CD4-positive, alpha-beta T cell (primary cell): Measurements from ENCODE around the gene TTLL8. TPM values are rescaled to one million over a fixed set of nuclear protein-coding genes. Genes with fewer than 3 reads are reported as not detected.

ENCODE experiments used
- ATAC-seq: fragments of 200-7000 bp; cut with Tn5 transposase; one replicate; pipeline ENCODE4 v1.10.0; 2022; ENCODE audit warnings: mild to moderate bottlenecking; ENCODE audit not compliant: poor library complexity
- CTCF ChIA-PET: fragments of 350-600 bp; sonication (Branson Sonifier 250); formaldehyde crosslinking; loops from one replicate; lab custom pipeline; 2021; ENCODE audit warnings: antibody characterized with exemption, inconsistent platforms; lab: Charles Lee
- POLR2A ChIA-PET: fragments of 350-600 bp; sonication (Branson Sonifier 250); formaldehyde crosslinking; loops from one replicate; lab custom pipeline; 2021; ENCODE audit warnings: antibody characterized with exemption, inconsistent platforms; lab: Charles Lee
- DNase-seq, 14 experiments: peaks; one replicate each; pipeline ENCODE4 v3.0.0-alpha.2; 2013 to 2020; ENCODE audit warnings: mixed read lengths in 2 of 14
- H3K27ac ChIP-seq, 2 donors: one replicate each; pipeline versions ENCODE4 v1.5.1 to v1.7.0; 2013; ENCODE audit warnings: low read length in 2 of 2, low read depth in 1 of 2, mild to moderate bottlenecking in 1 of 2
- H3K27me3 ChIP-seq, 2 experiments: 1 replicate in 1 of 2; 2 replicates in 1 of 2; pipeline versions ENCODE4 v1.6.1 to v1.7.0; 2013; ENCODE audit warnings: low read length in 2 of 2, control low read depth in 1 of 2, mild to moderate bottlenecking in 1 of 2, moderate library complexity in 1 of 2; ENCODE audit not compliant: insufficient read depth in 2 of 2, control insufficient read depth in 1 of 2
- H3K36me3 ChIP-seq: one replicate; pipeline ENCODE4 v1.6.1; 2013; ENCODE audit warnings: low read length, control low read depth; ENCODE audit not compliant: insufficient read depth
- H3K4me1 ChIP-seq: one replicate; pipeline ENCODE4 v1.6.1; 2013; ENCODE audit warnings: low read length, control low read depth; ENCODE audit not compliant: insufficient read depth
- H3K4me3 ChIP-seq: one replicate; pipeline ENCODE4 v1.5.1; 2013; ENCODE audit warnings: mild to moderate bottlenecking, low read length, moderate library complexity
- H3K9me3 ChIP-seq, 2 experiments: 1 replicate in 1 of 2; 2 replicates in 1 of 2; pipeline versions ENCODE4 v1.6.1 to v1.7.0; 2013; ENCODE audit warnings: low read length in 2 of 2, mild to moderate bottlenecking in 2 of 2, control low read depth in 1 of 2, moderate library complexity in 1 of 2; ENCODE audit not compliant: control insufficient read depth in 1 of 2, insufficient read depth in 1 of 2
- H3K27ac Mint-ChIP-seq: one replicate; pipeline ENCODE4 v1.8.0; 2020; ENCODE audit warnings: mixed read lengths
- H3K27me3 Mint-ChIP-seq: one replicate; pipeline ENCODE4 v1.8.0; 2021; ENCODE audit warnings: mixed read lengths
- H3K36me3 Mint-ChIP-seq: one replicate; pipeline ENCODE4 v1.8.0; 2021; ENCODE audit warnings: low read depth, mixed read lengths
- H3K4me1 Mint-ChIP-seq: one replicate; pipeline ENCODE4 v1.8.0; 2021; ENCODE audit warnings: low read depth, mixed read lengths
- H3K4me3 Mint-ChIP-seq: one replicate; pipeline ENCODE4 v1.8.0; 2020; ENCODE audit warnings: mild to moderate bottlenecking, mixed read lengths
- H3K9me3 Mint-ChIP-seq: one replicate; pipeline ENCODE4 v1.8.0; 2020; ENCODE audit warnings: mixed read lengths
- intact Hi-C, 2 experiments: fragments of 100-400 bp; cut with DNase I in 1 of 2; cut with micrococcal nuclease in 1 of 2; formaldehyde crosslinking; loops; one replicate each; pipeline versions ENCODE4 v1.15.1 to v1.9.0; 2023 to 2025; cut with DNase I, micrococcal nuclease
- total RNA-seq, 174 experiments: library from RNA in 2 of 174; stranded (reverse) in 2 of 174; gene quantifications; one replicate each; pipeline ENCODE4 v1.2.3 and lab custom pipeline; 2021 to 2026
- TF ChIP-seq, protein P1 (sequence below): fragments of 200-600 bp; IDR thresholded peaks from one replicate; pipeline ENCODE4 v1.8.0; 2022; ENCODE audit warnings: antibody characterized with exemption, mild to moderate bottlenecking

TTLL8 gene
- total RNA-seq, 2 experiments from 2014 or later, result not detected

GRCh38 chr22:50016308-50016987 is 41.6 kb downstream of the TTLL8 start:
- H3K27ac ChIP-seq, result no peak overlapping the region
- Mint-ChIP-seq H3K4me1 (peaks cover 30% of the 10 kb centered on the region), H3K36me3 (no peaks in the 10 kb centered on the region), H3K27me3 (peaks cover 12% of the 10 kb centered on the region), H3K27ac (no peak overlapping the region), H3K4me3 (no peak overlapping the region), H3K9me3 (no peaks in the 10 kb centered on the region)
- ATAC-seq (no peak), DNase-seq (peak in 1 of 14 experiments; percentile 14)
- peaks cover 15 to 16% of the 10 kb centered on the region in 2 experiments for H3K27me3 ChIP-seq
- TF ChIP-seq, protein P1, sequence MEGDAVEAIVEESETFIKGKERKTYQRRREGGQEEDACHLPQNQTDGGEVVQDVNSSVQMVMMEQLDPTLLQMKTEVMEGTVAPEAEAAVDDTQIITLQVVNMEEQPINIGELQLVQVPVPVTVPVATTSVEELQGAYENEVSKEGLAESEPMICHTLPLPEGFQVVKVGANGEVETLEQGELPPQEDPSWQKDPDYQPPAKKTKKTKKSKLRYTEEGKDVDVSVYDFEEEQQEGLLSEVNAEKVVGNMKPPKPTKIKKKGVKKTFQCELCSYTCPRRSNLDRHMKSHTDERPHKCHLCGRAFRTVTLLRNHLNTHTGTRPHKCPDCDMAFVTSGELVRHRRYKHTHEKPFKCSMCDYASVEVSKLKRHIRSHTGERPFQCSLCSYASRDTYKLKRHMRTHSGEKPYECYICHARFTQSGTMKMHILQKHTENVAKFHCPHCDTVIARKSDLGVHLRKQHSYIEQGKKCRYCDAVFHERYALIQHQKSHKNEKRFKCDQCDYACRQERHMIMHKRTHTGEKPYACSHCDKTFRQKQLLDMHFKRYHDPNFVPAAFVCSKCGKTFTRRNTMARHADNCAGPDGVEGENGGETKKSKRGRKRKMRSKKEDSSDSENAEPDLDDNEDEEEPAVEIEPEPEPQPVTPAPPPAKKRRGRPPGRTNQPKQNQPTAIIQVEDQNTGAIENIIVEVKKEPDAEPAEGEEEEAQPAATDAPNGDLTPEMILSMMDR, result no peak
- ChIA-PET POLR2A (no interaction called here), CTCF (no interaction called here)
- intact Hi-C loops, result no loop called here
- H3K36me3 ChIP-seq, result no peaks in the 10 kb centered on the region
- no peak overlapping the region for H3K4me3 ChIP-seq
- peaks cover 0 to 11% of the 10 kb centered on the region in 2 experiments for H3K9me3 ChIP-seq
- H3K4me1 ChIP-seq, result peaks cover 72% of the 10 kb centered on the region

- ChIA-PET POLR2A (no interaction called here), CTCF (no interaction called here)
- Histone ChIP-seq H3K27ac (no peak overlapping the region), H3K27me3 (peaks cover 15 to 16% of the 10 kb centered on the region in 2 experiments), H3K36me3 (no peaks in the 10 kb centered on the region), H3K9me3 (peaks cover 0 to 11% of the 10 kb centered on the region in 2 experiments), H3K4me1 (peaks cover 78% of the 10 kb centered on the region), H3K4me3 (no peak overlapping the region)
- Mint-ChIP-seq H3K27ac (no peak overlapping the region), H3K27me3 (peaks cover 16% of the 10 kb centered on the region), H3K36me3 (no peaks in the 10 kb centered on the region), H3K9me3 (no peaks in the 10 kb centered on the region), H3K4me1 (peaks cover 34% of the 10 kb centered on the region), H3K4me3 (no peak overlapping the region)
- DNase-seq (peak in 2 of 14 experiments; percentile 24 to 26), ATAC-seq (no peak)
- TF ChIP-seq, protein P1, result no peak
- intact Hi-C loops, result no loop called here
Observed at GRCh38 chr22:50015451-50016307, 42.4 kb downstream of the TTLL8 start.

DNA sequence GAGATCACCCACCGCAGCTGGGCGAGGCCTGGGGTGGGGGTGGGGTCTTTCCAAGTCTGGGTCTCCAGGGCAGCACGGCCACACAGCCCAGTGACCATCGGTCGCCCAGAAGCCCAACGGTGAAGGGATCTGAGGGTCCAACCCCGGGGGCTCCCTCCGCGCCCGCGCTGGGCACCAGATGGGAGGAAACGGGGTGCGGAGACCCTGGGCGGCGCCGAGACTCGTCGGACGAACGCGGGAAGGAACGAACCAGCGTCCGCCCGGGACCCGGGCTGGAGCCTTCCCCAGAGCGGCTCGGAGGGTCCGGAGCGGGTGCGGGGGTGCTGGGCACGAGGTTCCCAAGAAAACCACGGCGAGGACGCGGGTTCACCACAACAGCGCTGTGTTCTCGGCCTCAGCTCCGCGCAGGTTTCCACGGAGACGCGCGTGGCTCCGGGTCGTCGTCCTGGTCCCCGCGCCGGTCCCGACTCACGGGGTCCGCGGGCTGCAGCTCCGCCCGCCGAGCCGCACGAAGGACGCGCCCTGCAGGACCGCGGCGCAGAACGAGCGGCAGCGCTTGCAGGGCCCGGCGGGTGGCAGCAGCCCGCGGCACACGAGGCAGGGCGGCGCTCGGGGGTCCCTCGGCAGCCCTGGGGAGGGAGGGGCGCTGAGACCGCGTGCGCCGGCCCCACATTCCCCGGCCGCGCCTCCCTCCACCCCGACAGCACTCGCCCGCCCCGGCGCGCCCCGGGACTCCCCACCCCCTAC is 43.3 kb downstream of the TTLL8 start:
- peaks cover 34% of the 10 kb centered on the region for H3K4me1 Mint-ChIP-seq
- no peaks in the 10 kb centered on the region for H3K9me3 Mint-ChIP-seq
- Histone ChIP-seq H3K27me3 (peaks cover 16 to 21% of the 10 kb centered on the region in 2 experiments), H3K4me3 (peak overlapping the region; percentile 29), H3K27ac (no peak overlapping the region), H3K4me1 (peaks cover 85% of the 10 kb centered on the region), H3K36me3 (no peaks in the 10 kb centered on the region), H3K9me3 (peaks cover 0 to 11% of the 10 kb centered on the region in 2 experiments)
- H3K27me3 Mint-ChIP-seq, result peaks cover 18% of the 10 kb centered on the region
- ATAC-seq (peak; percentile 8), DNase-seq (peak in 4 of 14 experiments; percentile 14 to 55 (median 40))
- H3K36me3 Mint-ChIP-seq, result no peaks in the 10 kb centered on the region
- TF ChIP-seq, protein P1, result no peak
- ChIA-PET CTCF (no interaction called here), POLR2A (no interaction called here)
- no peak overlapping the region for H3K27ac Mint-ChIP-seq
- H3K4me3 Mint-ChIP-seq, result no peak overlapping the region
- intact Hi-C loops, result no loop called here
